Esophagus muscularis mucosa (tissue), 3 donors: ENCODE data around the gene BGLAP.

Experiments
- EP300 ChIP-seq: sonication (generic); formaldehyde crosslinking; IDR thresholded peaks from one replicate; pipeline ENCODE4 v1.6.1; 2017; ENCODE audit warnings: antibody characterized with exemption
- TF ChIP-seq, protein P1 (sequence below), 3 experiments: fragments of 200-600 bp in 2 of 3; fragments of 450-650 bp in 1 of 3; sonication (generic) in 2 of 3; IDR thresholded peaks; one replicate each; pipeline ENCODE4 v1.5.1; 2017 to 2019; ENCODE audit warnings: antibody characterized with exemption in 3 of 3, mild to moderate bottlenecking in 2 of 3, moderate library complexity in 1 of 3

DNA sequence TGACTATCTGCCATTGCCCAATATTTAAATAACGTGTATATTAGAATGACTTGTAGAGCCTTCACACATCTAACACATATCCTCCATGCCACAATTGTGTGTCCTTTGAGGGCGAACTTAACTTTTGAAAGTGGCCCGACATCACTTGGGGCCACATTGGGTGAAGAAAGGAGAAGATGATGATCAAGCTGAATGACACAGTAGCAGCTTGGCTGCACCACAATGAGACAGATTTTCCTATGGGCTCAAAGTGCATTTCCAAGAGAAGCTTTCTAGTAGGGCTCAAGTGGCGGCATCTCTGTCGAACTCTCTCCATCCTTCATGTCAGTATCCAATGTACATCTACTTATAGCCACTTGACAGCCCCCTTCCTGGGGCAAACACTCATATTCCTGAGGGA, 3.7 kb upstream of the BGLAP start:
- TF ChIP-seq, protein P1, sequence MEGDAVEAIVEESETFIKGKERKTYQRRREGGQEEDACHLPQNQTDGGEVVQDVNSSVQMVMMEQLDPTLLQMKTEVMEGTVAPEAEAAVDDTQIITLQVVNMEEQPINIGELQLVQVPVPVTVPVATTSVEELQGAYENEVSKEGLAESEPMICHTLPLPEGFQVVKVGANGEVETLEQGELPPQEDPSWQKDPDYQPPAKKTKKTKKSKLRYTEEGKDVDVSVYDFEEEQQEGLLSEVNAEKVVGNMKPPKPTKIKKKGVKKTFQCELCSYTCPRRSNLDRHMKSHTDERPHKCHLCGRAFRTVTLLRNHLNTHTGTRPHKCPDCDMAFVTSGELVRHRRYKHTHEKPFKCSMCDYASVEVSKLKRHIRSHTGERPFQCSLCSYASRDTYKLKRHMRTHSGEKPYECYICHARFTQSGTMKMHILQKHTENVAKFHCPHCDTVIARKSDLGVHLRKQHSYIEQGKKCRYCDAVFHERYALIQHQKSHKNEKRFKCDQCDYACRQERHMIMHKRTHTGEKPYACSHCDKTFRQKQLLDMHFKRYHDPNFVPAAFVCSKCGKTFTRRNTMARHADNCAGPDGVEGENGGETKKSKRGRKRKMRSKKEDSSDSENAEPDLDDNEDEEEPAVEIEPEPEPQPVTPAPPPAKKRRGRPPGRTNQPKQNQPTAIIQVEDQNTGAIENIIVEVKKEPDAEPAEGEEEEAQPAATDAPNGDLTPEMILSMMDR (IDR thresholded peaks at IDR 0.05), result no peak
- TF ChIP-seq EP300, result no peak
